OCI-LY7 (cell line): ENCODE data around the gene ANKRD10.

Experiments
- CTCF ChIP-seq: fragments of 200-600 bp; sonication (generic); conservative IDR thresholded peaks from 2 replicates; pipeline ENCODE4 v1.5.1; 2014; ENCODE audit warnings: mild to moderate bottlenecking, antibody characterized with exemption, low read length, moderate library complexity, mixed read lengths
- EZH2phosphoT487 ChIP-seq: fragments of 200-600 bp; sonication (generic); IDR thresholded peaks from 2 replicates; pipeline ENCODE4 v1.6.1; 2018; ENCODE audit warnings: low read depth, borderline replicate concordance, mild to moderate bottlenecking, mixed run types, antibody characterized with exemption, low read length, moderate library complexity, mixed read lengths

DNA sequence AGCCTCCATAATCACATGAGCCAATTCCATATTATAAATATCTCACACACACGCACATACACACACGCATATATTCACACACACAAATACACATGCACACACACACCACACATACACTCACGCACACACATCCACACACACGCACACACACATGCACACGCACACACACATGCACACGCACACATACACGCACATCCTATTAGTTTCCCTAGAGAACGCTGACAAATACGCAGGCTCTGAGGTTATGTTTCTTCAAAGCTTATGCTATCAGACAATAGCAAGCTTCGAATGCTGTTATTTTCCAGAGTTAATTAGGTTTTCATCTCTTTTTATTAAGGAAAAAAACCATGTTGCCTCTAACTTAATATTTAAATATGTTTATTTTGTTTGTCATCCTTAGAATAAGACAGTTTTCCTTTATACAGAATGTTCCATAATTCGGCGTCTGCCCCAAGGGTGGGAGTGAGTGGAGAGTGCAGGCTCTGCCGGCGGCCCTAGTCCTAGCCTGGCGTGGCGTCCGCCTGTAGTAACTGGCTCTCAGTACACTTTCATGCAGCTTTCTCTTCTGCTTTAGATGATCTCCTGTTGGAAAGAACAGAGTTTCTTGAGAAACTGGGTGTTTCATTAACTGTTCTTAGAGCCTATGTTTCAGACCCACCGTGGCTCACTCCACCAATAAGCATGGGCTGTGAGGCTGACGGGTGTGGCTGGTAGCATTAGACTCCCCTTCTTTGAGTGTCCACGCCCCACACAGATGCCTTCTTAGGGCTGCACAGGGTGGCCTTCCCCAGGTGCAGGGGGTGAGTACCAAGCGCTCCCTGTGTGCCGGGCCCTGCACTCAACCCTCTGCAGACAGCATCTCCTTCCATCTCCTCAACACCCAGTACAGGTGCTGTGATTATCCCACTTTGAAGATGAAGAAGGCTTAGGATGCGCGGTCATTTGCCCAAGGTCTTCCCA, 30.4 kb upstream of the ANKRD10 start:
- TF ChIP-seq CTCF (no peak), EZH2phosphoT487 (no peak)
